HepG2 (cell line): ENCODE measurements around the gene DHX58. TPM values are rescaled to one million over a fixed set of nuclear protein-coding genes. Genes with fewer than 3 reads are reported as not detected.

ENCODE experiments used
- ATAC-seq: fragments of 200-7000 bp; cut with Tn5 transposase; 3 replicates; pipeline ENCODE4 v1.9.1; 2020; ENCODE audit warnings: mild to moderate bottlenecking, moderate library complexity
- BruUV-seq: library from RNA; stranded (reverse); fragments of 400-500 nt; replicated peaks from 2 replicates; lab custom pipeline; 2021; lab: Mats Ljungman, UMichigan
- CTCF ChIA-PET: fragments of 300-600 bp; formaldehyde crosslinking; extraction: SDS; loops from one replicate; lab custom pipeline; 2021; ENCODE audit warnings: low total read pairs, inconsistent platforms, low intra/inter-chr PET ratio; lab: Yijun Ruan, JAX
- POLR2A ChIA-PET: fragments of 350-600 bp; sonication (Branson Sonifier 250); formaldehyde crosslinking; loops from one replicate; lab custom pipeline; 2020; ENCODE audit warnings: antibody characterized with exemption, inconsistent platforms; lab: Yijun Ruan, JAX
- DNase-seq: peaks from one replicate; pipeline ENCODE4 v3.0.0-alpha.2; 2015; ENCODE audit warnings: low spot score
- FAIRE-seq: peaks from 3 replicates; lab custom pipeline; 2011; peaks lifted over from hg19 to GRCh38; lab: Jason Lieb, UNC
- H2AFZ ChIP-seq: one replicate; pipeline ENCODE4 v1.6.1; 2011; ENCODE audit warnings: low read length, inconsistent platforms
- H3K27ac ChIP-seq: fragments of 300-600 bp; 3 replicates; pipeline ENCODE4 v1.8.0; 2011; ENCODE audit warnings: mixed run types, mild to moderate bottlenecking, mixed read lengths, low read length, inconsistent platforms; ENCODE audit not compliant: insufficient read depth; ENCODE audit errors: extremely low read length
- H3K27me3 ChIP-seq, 2 experiments: fragments of 200-600 bp in 1 of 2; 2 replicates in 1 of 2; 3 replicates in 1 of 2; pipeline versions ENCODE4 v1.6.0 to v1.8.0; 2011; ENCODE audit warnings: low read length in 2 of 2, mild to moderate bottlenecking in 2 of 2, moderate library complexity in 2 of 2, inconsistent platforms in 1 of 2; ENCODE audit not compliant: insufficient read depth in 2 of 2, control insufficient read depth in 1 of 2
- H3K36me3 ChIP-seq, 2 experiments: fragments of 200-600 bp in 1 of 2; replicated peaks in 1 of 2; 2 replicates in 1 of 2; 3 replicates in 1 of 2; pipeline versions ENCODE4 v1.5.1 to v1.8.0; 2011; ENCODE audit warnings: low read length in 2 of 2, inconsistent platforms in 1 of 2; ENCODE audit not compliant: insufficient read depth in 2 of 2, control insufficient read depth in 1 of 2
- H3K4me1 ChIP-seq: 2 replicates; pipeline ENCODE4 v1.5.1; 2012; ENCODE audit warnings: low read length, inconsistent platforms; ENCODE audit not compliant: insufficient read depth
- H3K4me2 ChIP-seq: 2 replicates; pipeline ENCODE4 v1.6.0; 2011; ENCODE audit warnings: low read depth, low read length, inconsistent platforms
- H3K4me3 ChIP-seq, 3 experiments: fragments of 200-600 bp in 1 of 3; sonication (generic), shearing (Covaris generic) in 1 of 3; replicated peaks in 1 of 3; 2 replicates each; pipeline ENCODE4 v1.5.1; 2011 to 2016; ENCODE audit warnings: low read length in 3 of 3, inconsistent platforms in 2 of 3, low read depth in 2 of 3, mild to moderate bottlenecking in 2 of 3, control low read depth in 1 of 3, mixed read lengths in 1 of 3; ENCODE audit not compliant: insufficient read depth in 1 of 3
- H3K79me2 ChIP-seq: one replicate; pipeline ENCODE4 v1.6.1; 2011; ENCODE audit warnings: low read length, inconsistent platforms; ENCODE audit not compliant: insufficient read depth
- H3K9ac ChIP-seq: 2 replicates; pipeline ENCODE4 v1.6.0; 2011; ENCODE audit warnings: mild to moderate bottlenecking, low read depth, low read length, inconsistent platforms; ENCODE audit not compliant: insufficient read depth
- H3K9me3 ChIP-seq: 2 replicates; pipeline ENCODE4 v1.5.1; 2012; ENCODE audit warnings: mild to moderate bottlenecking, low read length
- H4K20me1 ChIP-seq: 2 replicates; pipeline ENCODE4 v1.6.0; 2011; ENCODE audit warnings: inconsistent platforms, mild to moderate bottlenecking, low read length, moderate library complexity; ENCODE audit not compliant: insufficient read depth
- CEBPG ChIP-seq: IDR thresholded peaks from 2 replicates; pipeline ENCODE4 v1.6.1; 2016
- RBFOX2 ChIP-seq: fragments of 200-400 bp; formaldehyde crosslinking; IDR thresholded peaks from 2 replicates; pipeline ENCODE4 v1.6.1; 2017; ENCODE audit warnings: low read depth, mild to moderate bottlenecking, low read length
- SAP130 ChIP-seq: IDR thresholded peaks from 2 replicates; pipeline ENCODE4 v1.6.1; 2016; ENCODE audit warnings: low read depth
- TARDBP ChIP-seq: sonication (generic); formaldehyde crosslinking; IDR thresholded peaks from 2 replicates; pipeline ENCODE4 v1.8.0; 2022; ENCODE audit warnings: mild to moderate bottlenecking, missing genetic modification reagents
- TBP ChIP-seq: sonication (generic); formaldehyde crosslinking; IDR thresholded peaks from 2 replicates; pipeline ENCODE4 v1.5.0; 2020; ENCODE audit warnings: missing genetic modification reagents
- ZC3H13 ChIP-seq: sonication (generic); formaldehyde crosslinking; IDR thresholded peaks from 2 replicates; pipeline ENCODE4 v1.8.1; 2023; ENCODE audit warnings: mild to moderate bottlenecking, missing genetic modification reagents, moderate library complexity
- ZNF331 ChIP-seq: sonication (generic); formaldehyde crosslinking; IDR thresholded peaks from 2 replicates; pipeline ENCODE4 v1.4.0; 2020; ENCODE audit warnings: missing genetic modification reagents
- WGBS: methylation state at CpG from one replicate; pipeline ENCODE4 v1.1.6; 2017; ENCODE audit warnings: low lambda C conversion rate; 5-methylcytosine and 5-hydroxymethylcytosine counted together
- in situ Hi-C: cut with HindIII; loops from 2 replicates; pipeline ENCODE4 v1.10.0; 2017; ENCODE audit warnings: low pct_unique_long_range_greater_than_20kb; ENCODE audit not compliant: extremely low pct_ligation_motif_present
- intact Hi-C: fragments of 100-400 bp; cut with micrococcal nuclease; formaldehyde crosslinking; loops from one replicate; pipeline ENCODE4 v1.10.0; 2022; ENCODE audit not compliant: unreplicated experiment
- polyA plus RNA-seq, 8 experiments: library from polyadenylated mRNA; depleted of rRNA in 3 of 8; stranded (reverse) in 7 of 8; unstranded in 1 of 8; fragments of >200 nt; fragmentation: Illumina TruSeq in 4 of 8; extraction: Trizol in 4 of 8; gene quantifications; 2 replicates each; pipeline versions ENCODE4 v1.2.1 to v1.2.3, GENCODE V29; 2011 to 2016; ENCODE audit warnings: low read depth in 4 of 8, missing spikeins in 1 of 8, mixed read lengths in 1 of 8; ENCODE audit not compliant: insufficient read depth in 1 of 8
- total RNA-seq, 5 experiments: library from RNA; depleted of rRNA; stranded (reverse); fragments of >200 nt; fragmentation: Illumina TruSeq; extraction: Trizol; gene quantifications; 2 replicates each; pipeline ENCODE4 v1.2.3, GENCODE V29; 2016; ENCODE audit warnings: low read depth in 1 of 5
- TF ChIP-seq, protein P1 (sequence below): sonication (generic); formaldehyde crosslinking; IDR thresholded peaks from 2 replicates; pipeline ENCODE4 v1.4.0; 2020; ENCODE audit warnings: missing genetic modification reagents
- TF ChIP-seq, protein P2 (sequence below): sonication (generic); formaldehyde crosslinking; IDR thresholded peaks from 2 replicates; pipeline ENCODE4 v1.4.0; 2020; ENCODE audit warnings: missing genetic modification reagents

DHX58 gene
- total and polyA plus RNA-seq, 2 of the 13 experiments (the other 11 are each of a cell fraction or from before 2014, with no cell fraction given): 6.7 to 7.8 TPM

DNA sequence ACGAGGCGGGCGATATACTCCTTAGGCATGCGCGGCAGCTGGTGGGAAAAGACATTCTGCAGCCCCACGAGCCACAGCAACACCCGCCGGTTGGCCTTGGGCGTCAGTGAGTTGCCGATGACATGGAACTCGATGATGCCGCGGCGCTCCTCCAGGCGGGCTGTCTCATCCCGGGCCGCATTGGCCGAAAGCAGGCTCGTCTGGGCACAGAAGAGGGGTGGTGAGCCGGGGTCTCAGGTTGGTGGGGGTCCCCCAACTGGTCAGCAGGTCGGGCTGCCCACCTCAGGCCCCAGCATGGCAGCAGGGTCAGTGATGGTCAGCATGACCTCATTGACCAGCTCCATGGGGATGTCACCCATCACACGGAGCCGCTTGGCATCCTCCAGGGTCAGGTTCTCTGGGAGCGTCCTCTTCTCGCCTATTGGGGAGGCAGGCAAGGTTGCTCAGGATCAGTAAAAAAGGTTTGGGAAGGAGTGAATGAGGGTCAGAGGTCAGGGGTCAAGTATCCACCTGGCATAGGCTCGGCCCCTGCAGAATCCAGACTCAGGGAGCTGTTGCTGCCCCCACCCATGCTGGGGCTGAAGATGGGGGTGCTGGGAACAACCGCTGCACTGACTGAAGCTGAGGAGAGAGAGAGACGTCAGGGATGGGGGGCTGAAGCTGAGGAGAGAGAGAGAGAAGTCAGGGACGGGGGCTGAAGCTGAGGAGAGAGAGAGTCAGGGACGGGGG lies 5.0 kb upstream of the DHX58 start:
- 96% methylated on average over 30 of the region's 30 CpGs for WGBS
- H3K27ac ChIP-seq: no peak overlapping the region
- DNase-seq: no peak
- no peaks in the 10 kb centered on the region for H4K20me1 ChIP-seq
- no peak for TF ChIP-seq ZC3H13
- peak; percentile 49 for TF ChIP-seq RBFOX2
- H3K4me1 ChIP-seq: peaks cover 42% of the 10 kb centered on the region
- H3K9ac ChIP-seq: no peak overlapping the region
- no peak overlapping the region for H2AFZ ChIP-seq
- H3K4me2 ChIP-seq: no peak overlapping the region
- no peak overlapping the region for H3K4me3 ChIP-seq
- H3K36me3 ChIP-seq: peaks cover 7 to 35% of the 10 kb centered on the region in 2 experiments
- H3K79me2 ChIP-seq: no peaks in the 10 kb centered on the region
- FAIRE-seq: no peak
- ChIA-PET CTCF (interaction anchor here (0.7 to 4.0 kb wide), 8 partner anchors 14 to 154 kb away, joined by 3 to 76 read pairs (median 6); partner anchors contain the start of genes C17orf113 and KCNH4), POLR2A (no interaction called here)
- no TSS peak for BruUV-seq
- no peaks in the 10 kb centered on the region for H3K9me3 ChIP-seq
- in situ Hi-C loops (no loop called here), intact Hi-C loops (loop anchor here (2.0 kb wide), 2 partner anchors 93 to 155 kb away; no protein-coding TSS in a partner anchor)
- ATAC-seq: no peak
- H3K27me3 ChIP-seq: no peaks in the 10 kb centered on the region

DNA sequence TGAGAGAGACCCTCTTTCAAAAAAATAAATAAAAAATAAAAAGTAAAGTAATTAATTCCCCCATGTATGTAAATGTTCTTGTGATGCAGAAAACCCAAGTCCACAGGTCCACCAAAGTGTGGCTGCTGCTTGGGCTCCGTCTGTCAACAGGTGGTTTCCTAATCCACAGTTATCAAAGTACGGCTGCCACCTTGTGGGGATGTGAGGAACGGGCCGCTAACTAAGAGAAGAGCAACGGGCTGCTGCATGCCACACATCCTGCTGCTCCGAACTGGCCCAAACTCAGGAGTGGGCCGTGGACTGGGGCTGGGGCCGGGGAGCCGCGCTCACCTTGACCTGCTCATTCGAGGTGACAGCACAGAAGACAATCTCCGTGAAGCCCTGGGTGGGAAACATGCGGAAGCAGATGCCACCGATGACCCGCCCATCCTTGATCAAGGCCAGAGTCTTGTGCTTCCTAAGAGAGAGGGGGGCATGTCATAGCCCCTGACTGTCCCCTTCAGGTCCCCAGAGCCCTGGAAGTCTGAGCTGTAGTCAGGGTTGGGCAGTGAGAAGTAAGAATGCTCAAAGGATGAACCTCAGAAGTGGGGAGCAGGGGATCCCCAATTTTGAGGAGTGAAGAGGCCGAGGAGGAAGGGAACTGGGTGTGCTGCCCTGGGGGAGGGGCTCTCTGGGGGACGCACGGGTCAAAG lies 4.3 kb upstream of the DHX58 start:
- no peaks in the 10 kb centered on the region for H3K79me2 ChIP-seq
- no peaks in the 10 kb centered on the region for H3K27me3 ChIP-seq
- H3K36me3 ChIP-seq: peaks cover 7 to 35% of the 10 kb centered on the region in 2 experiments
- no peak overlapping the region for H2AFZ ChIP-seq
- POLR2A ChIA-PET: interaction anchor here (1.7 kb wide), 1 partner anchor 150 kb away, joined by 3 read pairs; no protein-coding TSS in a partner anchor
- in situ Hi-C loops (no loop called here), intact Hi-C loops (loop anchor here (1.0 to 2.0 kb wide), 3 partner anchors 50 to 154 kb away; no protein-coding TSS in a partner anchor)
- H3K9ac ChIP-seq: no peak overlapping the region
- no peak overlapping the region for H3K27ac ChIP-seq
- no TSS peak for BruUV-seq
- ATAC-seq: peak; percentile 37
- no peak overlapping the region for H3K4me3 ChIP-seq
- H3K4me2 ChIP-seq: no peak overlapping the region
- H3K9me3 ChIP-seq: no peaks in the 10 kb centered on the region
- no peaks in the 10 kb centered on the region for H4K20me1 ChIP-seq
- CTCF ChIA-PET: interaction anchor here (0.7 to 4.0 kb wide), 7 partner anchors 13 to 153 kb away, joined by 4 to 76 read pairs (median 6); partner anchors contain the start of gene C17orf113
- 69% methylated on average over 9 of the region's 18 CpGs for WGBS
- FAIRE-seq: peak; percentile 99
- DNase-seq: peak; percentile 85
- H3K4me1 ChIP-seq: peaks cover 45% of the 10 kb centered on the region
- TF ChIP-seq TBP (CRISPR knock-in tag) (no peak), SAP130 (peak; percentile 77), TARDBP (CRISPR knock-in tag) (peak; percentile 36; the same call in 1 of the 2 replicates), CEBPG (CRISPR knock-in tag) (peak; percentile 75), ZNF331 (CRISPR knock-in tag) (peak; percentile 76; the same call in 1 of the 2 replicates)
- TF ChIP-seq, protein P1, sequence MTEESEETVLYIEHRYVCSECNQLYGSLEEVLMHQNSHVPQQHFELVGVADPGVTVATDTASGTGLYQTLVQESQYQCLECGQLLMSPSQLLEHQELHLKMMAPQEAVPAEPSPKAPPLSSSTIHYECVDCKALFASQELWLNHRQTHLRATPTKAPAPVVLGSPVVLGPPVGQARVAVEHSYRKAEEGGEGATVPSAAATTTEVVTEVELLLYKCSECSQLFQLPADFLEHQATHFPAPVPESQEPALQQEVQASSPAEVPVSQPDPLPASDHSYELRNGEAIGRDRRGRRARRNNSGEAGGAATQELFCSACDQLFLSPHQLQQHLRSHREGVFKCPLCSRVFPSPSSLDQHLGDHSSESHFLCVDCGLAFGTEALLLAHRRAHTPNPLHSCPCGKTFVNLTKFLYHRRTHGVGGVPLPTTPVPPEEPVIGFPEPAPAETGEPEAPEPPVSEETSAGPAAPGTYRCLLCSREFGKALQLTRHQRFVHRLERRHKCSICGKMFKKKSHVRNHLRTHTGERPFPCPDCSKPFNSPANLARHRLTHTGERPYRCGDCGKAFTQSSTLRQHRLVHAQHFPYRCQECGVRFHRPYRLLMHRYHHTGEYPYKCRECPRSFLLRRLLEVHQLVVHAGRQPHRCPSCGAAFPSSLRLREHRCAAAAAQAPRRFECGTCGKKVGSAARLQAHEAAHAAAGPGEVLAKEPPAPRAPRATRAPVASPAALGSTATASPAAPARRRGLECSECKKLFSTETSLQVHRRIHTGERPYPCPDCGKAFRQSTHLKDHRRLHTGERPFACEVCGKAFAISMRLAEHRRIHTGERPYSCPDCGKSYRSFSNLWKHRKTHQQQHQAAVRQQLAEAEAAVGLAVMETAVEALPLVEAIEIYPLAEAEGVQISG (CRISPR knock-in tag): peak; percentile 57; the same call in 1 of the 2 replicates
- TF ChIP-seq, protein P2, sequence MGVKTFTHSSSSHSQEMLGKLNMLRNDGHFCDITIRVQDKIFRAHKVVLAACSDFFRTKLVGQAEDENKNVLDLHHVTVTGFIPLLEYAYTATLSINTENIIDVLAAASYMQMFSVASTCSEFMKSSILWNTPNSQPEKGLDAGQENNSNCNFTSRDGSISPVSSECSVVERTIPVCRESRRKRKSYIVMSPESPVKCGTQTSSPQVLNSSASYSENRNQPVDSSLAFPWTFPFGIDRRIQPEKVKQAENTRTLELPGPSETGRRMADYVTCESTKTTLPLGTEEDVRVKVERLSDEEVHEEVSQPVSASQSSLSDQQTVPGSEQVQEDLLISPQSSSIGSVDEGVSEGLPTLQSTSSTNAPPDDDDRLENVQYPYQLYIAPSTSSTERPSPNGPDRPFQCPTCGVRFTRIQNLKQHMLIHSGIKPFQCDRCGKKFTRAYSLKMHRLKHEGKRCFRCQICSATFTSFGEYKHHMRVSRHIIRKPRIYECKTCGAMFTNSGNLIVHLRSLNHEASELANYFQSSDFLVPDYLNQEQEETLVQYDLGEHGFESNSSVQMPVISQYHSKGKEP: no peak
